ENCODE data around the gene RPL27. TPM values are rescaled to one million over a fixed set of nuclear protein-coding genes. Genes with fewer than 3 reads are reported as not detected.
A peak's percentile ranks its signal among the peaks of the same experiment; 100 is the strongest.

RPL27 gene
- total RNA-seq, 1 donor, result 1,254 TPM

- H3K4me3 ChIP-seq (ENCODE audit: low read depth, low read length), result no peak overlapping the region
- no peak for DNase-seq (ENCODE audit: low read depth)
- no peak for TF ChIP-seq CTCF (IDR thresholded peaks at IDR 0.05; ENCODE audit: insufficient read depth, low read depth, low read length)
These were observed 20.0 kb downstream of the RPL27 start for GRCh38 chr17:43018008-43018853.

GRCh38 chr17:43018932-43019331, 20.7 kb downstream of the RPL27 start:
- peak overlapping the region; percentile 99 for H3K4me3 ChIP-seq (ENCODE audit: low read depth, low read length)
- no peak for TF ChIP-seq CTCF (IDR thresholded peaks at IDR 0.05; ENCODE audit: insufficient read depth, low read depth, low read length)

GRCh38 chr17:43019418-43019817, 21.2 kb downstream of the RPL27 start:
- TF ChIP-seq CTCF (IDR thresholded peaks at IDR 0.05; ENCODE audit: insufficient read depth, low read depth, low read length), result no peak
- peak; percentile 44 for DNase-seq (ENCODE audit: low read depth)
- H3K4me3 ChIP-seq (ENCODE audit: low read depth, low read length), result peak overlapping the region; percentile 99

More at GRCh38 chr17:43018932-43019331, 20.7 kb downstream of the RPL27 start:
- peak; percentile 74 for DNase-seq (ENCODE audit: low read depth)

- no peak for TF ChIP-seq CTCF (IDR thresholded peaks at IDR 0.05; ENCODE audit: insufficient read depth, low read depth, low read length)
- peak; percentile 59 for DNase-seq (ENCODE audit: low read depth)
- peak overlapping the region; percentile 99 for H3K4me3 ChIP-seq (ENCODE audit: low read depth, low read length)
These were observed 21.9 kb downstream of the RPL27 start for GRCh38 chr17:43020030-43020621.

- TF ChIP-seq CTCF (IDR thresholded peaks at IDR 0.05; ENCODE audit: insufficient read depth, low read depth, low read length), result no peak
- H3K4me3 ChIP-seq (ENCODE audit: low read depth, low read length), result peak overlapping the region; percentile 99
- DNase-seq (ENCODE audit: low read depth), result peak; percentile 83
These were observed 22.8 kb downstream of the RPL27 start for GRCh38 chr17:43020789-43021740.

GRCh38 chr17:43021741-43022512, 23.7 kb downstream of the RPL27 start, which contains the start of gene VAT1:
TSS of gene VAT1 (minus strand) at chr17:43022385. CDS start at chr17:43022322, 63 bp downstream.
- peak; percentile 80 for DNase-seq (ENCODE audit: low read depth)

More at GRCh38 chr17:43021741-43022512, 23.7 kb downstream of the RPL27 start, which contains the start of gene VAT1:
- H3K4me3 ChIP-seq (ENCODE audit: low read depth, low read length), result peak within 1 kb of the TSS; percentile 99
- no peak for TF ChIP-seq CTCF (IDR thresholded peaks at IDR 0.05; ENCODE audit: insufficient read depth, low read depth, low read length)

All from fibroblast of villous mesenchyme (primary cell).